ENCODE results near the gene GARIN5B. TPM values are rescaled to one million over a fixed set of nuclear protein-coding genes. Genes with fewer than 3 reads are reported as not detected.

GARIN5B gene
- polyA plus RNA-seq, 1 donor from 2014 or later, result not detected

- no peak overlapping the region for H2AFZ ChIP-seq (ENCODE audit: low read depth, low read length)
- no peaks in the 10 kb centered on the region for H3K9me2 ChIP-seq (ENCODE audit: insufficient read depth, low read length)
- H3K4me3 ChIP-seq (ENCODE audit: low read length), result peak overlapping the region; percentile 95
- no peaks in the 10 kb centered on the region for H3K9me3 ChIP-seq (ENCODE audit: low read length)
- TF ChIP-seq EZH2 (IDR thresholded peaks at IDR 0.05; ENCODE audit: borderline replicate concordance, insufficient read depth, low read length, poor library complexity, severe bottlenecking) (no peak), CTCF (IDR thresholded peaks at IDR 0.05; ENCODE audit: poor library complexity, severe bottlenecking) (no peak), TAF1 (IDR thresholded peaks at IDR 0.05; ENCODE audit: low read depth) (peak; percentile 91), POLR2AphosphoS5 (IDR thresholded peaks at IDR 0.05) (peak; percentile 99)
- TF ChIP-seq, protein P1, sequence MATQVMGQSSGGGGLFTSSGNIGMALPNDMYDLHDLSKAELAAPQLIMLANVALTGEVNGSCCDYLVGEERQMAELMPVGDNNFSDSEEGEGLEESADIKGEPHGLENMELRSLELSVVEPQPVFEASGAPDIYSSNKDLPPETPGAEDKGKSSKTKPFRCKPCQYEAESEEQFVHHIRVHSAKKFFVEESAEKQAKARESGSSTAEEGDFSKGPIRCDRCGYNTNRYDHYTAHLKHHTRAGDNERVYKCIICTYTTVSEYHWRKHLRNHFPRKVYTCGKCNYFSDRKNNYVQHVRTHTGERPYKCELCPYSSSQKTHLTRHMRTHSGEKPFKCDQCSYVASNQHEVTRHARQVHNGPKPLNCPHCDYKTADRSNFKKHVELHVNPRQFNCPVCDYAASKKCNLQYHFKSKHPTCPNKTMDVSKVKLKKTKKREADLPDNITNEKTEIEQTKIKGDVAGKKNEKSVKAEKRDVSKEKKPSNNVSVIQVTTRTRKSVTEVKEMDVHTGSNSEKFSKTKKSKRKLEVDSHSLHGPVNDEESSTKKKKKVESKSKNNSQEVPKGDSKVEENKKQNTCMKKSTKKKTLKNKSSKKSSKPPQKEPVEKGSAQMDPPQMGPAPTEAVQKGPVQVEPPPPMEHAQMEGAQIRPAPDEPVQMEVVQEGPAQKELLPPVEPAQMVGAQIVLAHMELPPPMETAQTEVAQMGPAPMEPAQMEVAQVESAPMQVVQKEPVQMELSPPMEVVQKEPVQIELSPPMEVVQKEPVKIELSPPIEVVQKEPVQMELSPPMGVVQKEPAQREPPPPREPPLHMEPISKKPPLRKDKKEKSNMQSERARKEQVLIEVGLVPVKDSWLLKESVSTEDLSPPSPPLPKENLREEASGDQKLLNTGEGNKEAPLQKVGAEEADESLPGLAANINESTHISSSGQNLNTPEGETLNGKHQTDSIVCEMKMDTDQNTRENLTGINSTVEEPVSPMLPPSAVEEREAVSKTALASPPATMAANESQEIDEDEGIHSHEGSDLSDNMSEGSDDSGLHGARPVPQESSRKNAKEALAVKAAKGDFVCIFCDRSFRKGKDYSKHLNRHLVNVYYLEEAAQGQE (IDR thresholded peaks at IDR 0.05; ENCODE audit: borderline replicate concordance), result peak; percentile 48
- no peaks in the 10 kb centered on the region for H3F3A ChIP-seq (ENCODE audit: insufficient read depth, low read length, poor library complexity, severe bottlenecking)
- no peaks in the 10 kb centered on the region for H3K36me3 ChIP-seq (ENCODE audit: insufficient read depth, low read length)
- H3K27ac ChIP-seq (ENCODE audit: low read length), result peak overlapping the region; percentile 98
- peak overlapping the region; percentile 99 for H3K9ac ChIP-seq (ENCODE audit: low read length)
- H4K20me1 ChIP-seq (ENCODE audit: insufficient read depth), result peaks cover 5% of the 10 kb centered on the region
- peaks cover 10% of the 10 kb centered on the region for H3K79me2 ChIP-seq (replicated peaks; ENCODE audit: insufficient read depth, low read length)
- H3K27me3 ChIP-seq (ENCODE audit: insufficient read depth, low read depth, low read length), result no peaks in the 10 kb centered on the region
- peak overlapping the region; percentile 100 for H3K4me2 ChIP-seq (ENCODE audit: low read length)
Measured at GRCh38 chr19:55339889-55340783, 22.9 kb downstream of the GARIN5B start.

- TF ChIP-seq RAD21 (conservative IDR thresholded peaks at IDR 0.05), result no peak
- TF ChIP-seq EZH2 (IDR thresholded peaks at IDR 0.05; ENCODE audit: borderline replicate concordance, insufficient read depth, low read length, poor library complexity, severe bottlenecking), result no peak
- TF ChIP-seq, protein P1 (IDR thresholded peaks at IDR 0.05; ENCODE audit: borderline replicate concordance), result peak; percentile 65
- TF ChIP-seq SMC3 (conservative IDR thresholded peaks at IDR 0.05; ENCODE audit: poor library complexity), result no peak
- TF ChIP-seq CTCF (IDR thresholded peaks at IDR 0.05; ENCODE audit: poor library complexity, severe bottlenecking), result peak; percentile 69
- peak; percentile 8 for TF ChIP-seq EP300 (conservative IDR thresholded peaks at IDR 0.05; ENCODE audit: poor library complexity, severe bottlenecking)
- TF ChIP-seq TAF1 (IDR thresholded peaks at IDR 0.05; ENCODE audit: low read depth), result peak; percentile 29
- TF ChIP-seq POLR2AphosphoS5 (IDR thresholded peaks at IDR 0.05), result peak; percentile 89
- TF ChIP-seq MXI1 (conservative IDR thresholded peaks at IDR 0.05; ENCODE audit: poor library complexity, severe bottlenecking), result peak; percentile 44
- H3K79me2 ChIP-seq (replicated peaks; ENCODE audit: insufficient read depth, low read length), result peaks cover 10% of the 10 kb centered on the region
- H3K27me3 ChIP-seq (ENCODE audit: insufficient read depth, low read depth, low read length), result no peaks in the 10 kb centered on the region
- H3K9me3 ChIP-seq (ENCODE audit: low read length), result no peaks in the 10 kb centered on the region
- peak within 1 kb of the TSS; percentile 100 for H3K27ac ChIP-seq (ENCODE audit: low read length)
- H2AFZ ChIP-seq (ENCODE audit: low read depth, low read length), result peak within 1 kb of the TSS; percentile 62
- H3K9ac ChIP-seq (ENCODE audit: low read length), result peak within 1 kb of the TSS; percentile 99
- no peaks in the 10 kb centered on the region for H3K36me3 ChIP-seq (ENCODE audit: insufficient read depth, low read length)
- no peaks in the 10 kb centered on the region for H3K9me2 ChIP-seq (ENCODE audit: insufficient read depth, low read length)
- no peaks in the 10 kb centered on the region for H3F3A ChIP-seq (ENCODE audit: insufficient read depth, low read length, poor library complexity, severe bottlenecking)
- peaks cover 5% of the 10 kb centered on the region for H4K20me1 ChIP-seq (ENCODE audit: insufficient read depth)
- peak within 1 kb of the TSS; percentile 100 for H3K4me2 ChIP-seq (ENCODE audit: low read length)
- peak within 1 kb of the TSS; percentile 95 for H3K4me3 ChIP-seq (ENCODE audit: low read length)
Measured at GRCh38 chr19:55339105-55339888, 23.8 kb downstream of the GARIN5B start, which contains the start of gene KMT5C. KMT5C (plus strand) TSS chr19:55339876; CDS start chr19:55341937, 2,061 bp downstream.
